Thyroid gland (tissue), 4 donors: ENCODE data around the gene DOCK1. TPM values are rescaled to one million over a fixed set of nuclear protein-coding genes. Genes with fewer than 3 reads are reported as not detected.

Source experiments
- DNase-seq, 2 donors: peaks; one replicate each; pipeline ENCODE4 v3.0.0-alpha.2; 2019
- H3K27ac ChIP-seq, 3 donors: fragments of 200-600 bp; sonication (generic); 1 replicate in 2 of 3; 2 replicates in 1 of 3; pipeline ENCODE4 v1.5.1; 2016 to 2019; ENCODE audit warnings: mild to moderate bottlenecking in 1 of 3, moderate library complexity in 1 of 3
- H3K27me3 ChIP-seq: fragments of 200-600 bp; sonication (generic); one replicate; pipeline ENCODE4 v1.5.1; 2019
- H3K36me3 ChIP-seq, 2 donors: fragments of 200-600 bp; sonication (generic); one replicate each; pipeline ENCODE4 v1.5.1; 2016 to 2019
- H3K4me1 ChIP-seq, 2 donors: fragments of 200-600 bp; sonication (generic); one replicate each; pipeline ENCODE4 v1.5.1; 2017 to 2019
- H3K4me3 ChIP-seq, 3 donors: fragments of 200-600 bp; sonication (generic); replicated peaks in 1 of 3; 1 replicate in 2 of 3; 2 replicates in 1 of 3; pipeline ENCODE4 v1.5.1; 2016; ENCODE audit warnings: mild to moderate bottlenecking in 1 of 3
- H3K9me3 ChIP-seq: fragments of 200-600 bp; sonication (generic); one replicate; pipeline ENCODE4 v1.5.1; 2017
- POLR2A ChIP-seq, 2 donors: fragments of 450-650 bp; IDR thresholded peaks; one replicate each; pipeline ENCODE4 v1.6.1; 2017; ENCODE audit warnings: antibody characterized with exemption in 2 of 2, mild to moderate bottlenecking in 2 of 2, moderate library complexity in 1 of 2
- WGBS, 2 donors: methylation state at CpG; one replicate each; pipeline ENCODE4 v1.1.5; 2017; 5-methylcytosine and 5-hydroxymethylcytosine counted together
- intact Hi-C: fragments of 100-400 bp; cut with DNase I; formaldehyde crosslinking; loops from one replicate; pipeline ENCODE4 v1.15.1; 2023
- total RNA-seq, 4 donors: library from RNA; depleted of rRNA; stranded (reverse); fragments of >200 nt; gene quantifications; one replicate each; pipeline ENCODE4 v1.2.3, GENCODE V29; 2016
- TF ChIP-seq, protein P1 (sequence below), 6 experiments: fragments of 200-600 bp in 3 of 6; fragments of 450-650 bp in 3 of 6; sonication (generic) in 3 of 6; IDR thresholded peaks; one replicate each; pipeline ENCODE4 v1.5.1; 2016 to 2019; ENCODE audit warnings: antibody characterized with exemption in 6 of 6, mild to moderate bottlenecking in 2 of 6, inconsistent platforms in 1 of 6, moderate library complexity in 1 of 6

Gene DOCK1
- total RNA-seq, 4 donors from 2014 or later = 89.7 to 217 (median 112) TPM

DNA sequence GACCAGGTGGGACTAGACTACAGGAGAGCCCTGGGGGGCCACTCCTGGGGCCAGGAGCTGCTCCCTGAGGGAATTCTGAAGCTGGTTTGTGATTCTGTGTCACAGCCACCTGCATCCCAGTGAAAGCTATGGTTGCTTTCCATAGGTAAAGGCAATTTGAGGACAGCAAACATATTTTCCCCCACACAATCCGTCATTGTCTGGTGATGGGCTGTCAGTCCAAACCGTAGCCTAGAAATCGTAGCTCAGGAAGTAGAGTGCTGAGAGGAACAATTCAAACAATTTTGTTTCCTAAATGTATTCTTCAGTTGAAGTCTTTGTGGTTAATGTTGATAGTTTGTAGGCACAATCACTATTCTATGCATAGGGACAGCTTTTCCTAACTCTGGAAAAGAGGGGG, 397.1 kb downstream of the DOCK1 start:
- WGBS, 2 donors = 85 to 88% methylated on average over 3 of the region's 3 CpGs
- no peak overlapping the region for H3K4me3 ChIP-seq
- no peak overlapping the region for H3K27ac ChIP-seq
- no peak for DNase-seq
- no peaks in the 10 kb centered on the region for H3K27me3 ChIP-seq
- no peaks in the 10 kb centered on the region for H3K36me3 ChIP-seq
- intact Hi-C loops = no loop called here
- no peak for TF ChIP-seq POLR2A (IDR thresholded peaks at IDR 0.05)
- TF ChIP-seq, protein P1, sequence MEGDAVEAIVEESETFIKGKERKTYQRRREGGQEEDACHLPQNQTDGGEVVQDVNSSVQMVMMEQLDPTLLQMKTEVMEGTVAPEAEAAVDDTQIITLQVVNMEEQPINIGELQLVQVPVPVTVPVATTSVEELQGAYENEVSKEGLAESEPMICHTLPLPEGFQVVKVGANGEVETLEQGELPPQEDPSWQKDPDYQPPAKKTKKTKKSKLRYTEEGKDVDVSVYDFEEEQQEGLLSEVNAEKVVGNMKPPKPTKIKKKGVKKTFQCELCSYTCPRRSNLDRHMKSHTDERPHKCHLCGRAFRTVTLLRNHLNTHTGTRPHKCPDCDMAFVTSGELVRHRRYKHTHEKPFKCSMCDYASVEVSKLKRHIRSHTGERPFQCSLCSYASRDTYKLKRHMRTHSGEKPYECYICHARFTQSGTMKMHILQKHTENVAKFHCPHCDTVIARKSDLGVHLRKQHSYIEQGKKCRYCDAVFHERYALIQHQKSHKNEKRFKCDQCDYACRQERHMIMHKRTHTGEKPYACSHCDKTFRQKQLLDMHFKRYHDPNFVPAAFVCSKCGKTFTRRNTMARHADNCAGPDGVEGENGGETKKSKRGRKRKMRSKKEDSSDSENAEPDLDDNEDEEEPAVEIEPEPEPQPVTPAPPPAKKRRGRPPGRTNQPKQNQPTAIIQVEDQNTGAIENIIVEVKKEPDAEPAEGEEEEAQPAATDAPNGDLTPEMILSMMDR (IDR thresholded peaks at IDR 0.05) = no peak
- H3K4me1 ChIP-seq = no peaks in the 10 kb centered on the region
- H3K9me3 ChIP-seq = no peaks in the 10 kb centered on the region

DNA sequence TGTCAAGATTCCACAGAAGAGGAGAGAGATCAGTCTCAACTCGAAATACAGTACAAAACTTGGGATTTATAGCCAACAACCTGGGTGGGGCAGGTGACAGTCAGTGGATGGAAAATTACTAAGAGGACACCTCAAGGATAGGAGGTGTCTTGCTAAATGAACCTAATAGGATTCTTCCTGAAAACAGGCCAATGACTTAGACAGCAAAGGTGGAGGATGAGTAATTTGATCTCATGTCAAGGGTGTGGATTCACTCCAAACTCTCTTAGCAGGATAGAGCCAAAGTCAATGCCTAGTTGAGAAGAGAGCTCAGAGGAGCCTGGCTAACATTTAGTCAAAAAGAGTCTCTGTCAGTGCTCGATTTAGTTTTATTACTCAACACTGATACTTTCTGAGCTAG, 397.9 kb downstream of the DOCK1 start:
- Histone ChIP-seq H3K27me3 (no peaks in the 10 kb centered on the region), H3K36me3 (no peaks in the 10 kb centered on the region), H3K27ac (no peak overlapping the region), H3K4me1 (no peaks in the 10 kb centered on the region), H3K9me3 (no peaks in the 10 kb centered on the region), H3K4me3 (no peak overlapping the region)
- intact Hi-C loops = no loop called here
- TF ChIP-seq POLR2A (IDR thresholded peaks at IDR 0.05) = no peak
- TF ChIP-seq, protein P1 (IDR thresholded peaks at IDR 0.05) = no peak
- 95 to 99% methylated on average over 2 of the region's 2 CpGs for WGBS, 2 donors
- DNase-seq = no peak

DNA sequence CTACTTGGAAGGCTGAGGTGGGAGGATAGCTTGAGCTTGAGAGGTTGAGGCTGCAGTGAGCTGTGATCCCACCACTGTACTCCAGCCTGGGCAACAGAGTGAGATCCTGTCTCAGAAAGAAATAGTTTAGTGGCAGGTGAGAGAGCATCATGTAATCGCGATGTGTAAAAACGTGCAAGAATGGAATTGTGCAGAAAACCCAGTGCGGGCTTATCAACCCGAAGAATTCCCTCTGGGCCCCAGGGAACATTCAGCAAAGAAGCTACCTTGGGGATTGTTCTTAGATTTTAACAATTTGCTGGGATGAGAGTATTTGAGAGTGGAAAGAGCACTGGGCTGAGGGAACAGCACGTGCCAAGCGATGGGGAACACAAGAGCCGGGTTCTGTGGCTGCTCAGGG, 398.5 kb downstream of the DOCK1 start:
- TF ChIP-seq POLR2A (IDR thresholded peaks at IDR 0.05) = no peak
- TF ChIP-seq, protein P1 (IDR thresholded peaks at IDR 0.05) = no peak
- Histone ChIP-seq H3K27me3 (no peaks in the 10 kb centered on the region), H3K4me3 (no peak overlapping the region), H3K9me3 (no peaks in the 10 kb centered on the region), H3K4me1 (no peaks in the 10 kb centered on the region), H3K27ac (no peak overlapping the region), H3K36me3 (no peaks in the 10 kb centered on the region)
- no peak for DNase-seq
- 90 to 91% methylated on average over 8 of the region's 8 CpGs for WGBS, 2 donors
- intact Hi-C loops = no loop called here

DNA sequence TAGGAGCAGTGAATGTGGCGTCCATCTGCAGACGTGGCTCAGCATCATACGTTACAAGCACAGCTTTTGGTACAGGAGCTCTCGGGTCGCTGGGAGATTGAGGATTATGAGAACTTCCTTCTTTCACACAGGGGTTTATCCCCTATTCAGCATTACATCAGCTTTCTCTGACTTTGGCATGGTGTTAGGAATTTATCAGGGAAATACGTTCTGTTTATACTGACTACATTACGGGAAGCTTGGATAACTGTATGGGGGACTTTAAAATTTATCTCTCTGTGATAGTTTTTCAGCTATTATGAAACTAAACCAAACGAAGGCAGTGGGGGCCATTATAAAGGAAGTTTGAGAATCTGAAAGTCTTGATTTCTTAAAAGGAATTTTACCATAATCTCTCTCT, 401.3 kb downstream of the DOCK1 start:
- Histone ChIP-seq H3K27ac (no peak overlapping the region), H3K4me1 (no peaks in the 10 kb centered on the region), H3K36me3 (no peaks in the 10 kb centered on the region), H3K4me3 (no peak overlapping the region), H3K27me3 (no peaks in the 10 kb centered on the region), H3K9me3 (no peaks in the 10 kb centered on the region)
- WGBS, 2 donors = 90 to 93% methylated on average over 8 of the region's 8 CpGs
- intact Hi-C loops = no loop called here
- no peak for TF ChIP-seq POLR2A (IDR thresholded peaks at IDR 0.05)
- TF ChIP-seq, protein P1 (IDR thresholded peaks at IDR 0.05) = no peak
- DNase-seq = no peak

DNA sequence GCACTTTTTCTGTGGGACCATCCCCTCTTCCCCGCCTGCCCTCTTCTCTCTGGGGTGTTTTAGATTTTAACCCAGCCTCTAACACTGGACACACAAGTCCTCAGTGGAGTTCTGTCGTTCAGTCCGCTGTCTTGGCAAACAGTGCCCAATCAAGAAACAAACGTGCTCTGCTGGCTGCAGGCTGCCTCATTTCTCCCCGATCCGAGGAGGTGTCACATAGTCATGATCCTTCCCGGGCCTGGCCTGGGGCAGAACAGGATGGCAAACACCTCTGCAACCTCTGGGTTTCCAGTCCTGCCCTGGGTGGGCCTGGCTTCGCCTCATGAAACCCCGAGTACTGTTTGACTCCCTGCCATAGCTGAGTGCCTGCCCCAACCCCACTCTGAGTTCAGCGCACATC, 402.1 kb downstream of the DOCK1 start:
- Histone ChIP-seq H3K9me3 (no peaks in the 10 kb centered on the region), H3K27ac (no peak overlapping the region), H3K4me1 (no peaks in the 10 kb centered on the region), H3K4me3 (no peak overlapping the region), H3K36me3 (no peaks in the 10 kb centered on the region), H3K27me3 (no peaks in the 10 kb centered on the region)
- intact Hi-C loops = no loop called here
- WGBS, 2 donors = 95% methylated on average over 10 of the region's 10 CpGs
- TF ChIP-seq POLR2A (IDR thresholded peaks at IDR 0.05) = no peak
- TF ChIP-seq, protein P1 (IDR thresholded peaks at IDR 0.05) = no peak
- no peak for DNase-seq
